Heart left ventricle (tissue), 16 donors: ENCODE data around the gene CHN2. TPM values are rescaled to one million over a fixed set of nuclear protein-coding genes. Genes with fewer than 3 reads are reported as not detected.

Experiments used
- ATAC-seq, 4 donors: fragments of 200-7000 bp; cut with Tn5 transposase; one replicate each; pipeline ENCODE4 v1.9.1; 2020 to 2022; ENCODE audit warnings: moderate library complexity in 4 of 4, mild to moderate bottlenecking in 3 of 4, moderate number of reproducible peaks in 1 of 4
- DNase-seq, 5 donors: peaks; one replicate each; pipeline ENCODE4 v3.0.0-alpha.2; 2020
- H3K27ac ChIP-seq, 12 donors: fragments of 200-600 bp; sonication (generic) in 4 of 12; one replicate each; pipeline versions ENCODE4 v1.5.0 to v1.8.0; 2016 to 2022; ENCODE audit warnings: mild to moderate bottlenecking in 2 of 12
- H3K27me3 ChIP-seq, 9 donors: fragments of 200-600 bp; sonication (generic) in 2 of 9; one replicate each; pipeline versions ENCODE4 v1.5.1 to v1.8.0; 2016 to 2022; ENCODE audit warnings: mild to moderate bottlenecking in 3 of 9
- H3K36me3 ChIP-seq, 9 donors: fragments of 200-600 bp; sonication (generic) in 2 of 9; one replicate each; pipeline versions ENCODE4 v1.5.0 to v1.8.0; 2018 to 2022; ENCODE audit warnings: mild to moderate bottlenecking in 2 of 9
- H3K4me1 ChIP-seq, 12 donors: fragments of 200-600 bp; sonication (generic) in 4 of 12; one replicate each; pipeline versions ENCODE4 v1.5.0 to v1.8.0; 2016 to 2022; ENCODE audit warnings: mild to moderate bottlenecking in 3 of 12
- H3K4me3 ChIP-seq, 12 donors: fragments of 200-600 bp; sonication (generic) in 4 of 12; one replicate each; pipeline versions ENCODE4 v1.5.0 to v1.8.0; 2017 to 2022; ENCODE audit warnings: mild to moderate bottlenecking in 9 of 12, moderate library complexity in 4 of 12
- H3K9me3 ChIP-seq, 12 donors: fragments of 200-600 bp; sonication (generic) in 4 of 12; one replicate each; pipeline versions ENCODE4 v1.5.0 to v1.8.0; 2016 to 2022; ENCODE audit warnings: mild to moderate bottlenecking in 1 of 12
- CTCF ChIP-seq, 12 donors: fragments of 200-600 bp; sonication (generic) in 4 of 12; IDR thresholded peaks; one replicate each; pipeline versions ENCODE4 v1.5.0 to v1.8.0; 2018 to 2022; ENCODE audit warnings: antibody characterized with exemption in 12 of 12, mild to moderate bottlenecking in 5 of 12
- POLR2A ChIP-seq, 2 donors: fragments of 450-650 bp; IDR thresholded peaks; one replicate each; pipeline ENCODE4 v1.6.1; 2017; ENCODE audit warnings: antibody characterized with exemption in 2 of 2, mild to moderate bottlenecking in 2 of 2, moderate library complexity in 2 of 2
- WGBS, 4 donors: extraction: QIAGEN DNeasy Blood & Tissue Kit in 2 of 4; methylation state at CpG; one replicate each; pipeline versions ENCODE4 v1.1.5 to v1.1.7; 2013 to 2018; 5-methylcytosine and 5-hydroxymethylcytosine counted together
- intact Hi-C, 10 donors: fragments of 100-400 bp; cut with DNase I; formaldehyde crosslinking; loops; one replicate each; pipeline versions ENCODE4 v1.11.1 to v1.14.2; 2022
- polyA plus RNA-seq, 2 donors: library from polyadenylated mRNA; stranded (reverse); fragments of 200-250 nt; gene quantifications; one replicate each; pipeline ENCODE4 v1.2.3, GENCODE V29; 2013
- total RNA-seq, 9 donors: library from RNA; depleted of rRNA in 2 of 9; stranded (reverse); fragments of >200 nt in 2 of 9; fragmentation: NEBNext Ultra II Directional in 3 of 9; extraction: Animal tissue kit (Norgen Biotek cat#: 25700) in 3 of 9; gene quantifications; one replicate each; pipeline versions ENCODE4 v1.1.0 to v1.2.4, GENCODE V29; 2016 to 2023
- donor health status: ischemic (EF 13 %, LVEDD 7.1; RV severe dilation, severe dysfunction).
- donor health status: healthy with polysubstance abuse.
- donor health status: DM: no; HTN: yes; CAD: no.
- donor health status: DM: no; HTN: no; CAD: no.
- donor health status: ischemic (EF 25% LVEDD 6.9; RV normal size, moderate dysfunction).
- donor health status: ischemic (EF 25% LVEDD 5.7; RV mildly dilated, moderate dysfunction).
- donor health status: healthy.
- donor health status: DM: yes; HTN: yes; CAD: no.
- donor health status: ischemic (EF 35%, LVEDD 5.7; RV mildly dilated, moderate dysfunction).
- donor health status: nonischemic (EF 11% LVEDD 7.7; RV severe dilation, severe dysfunction).
- donor health status: DM: yes; HTN: yes; CAD: no.
- donor health status: PGD.
- donor health status: ischemic (EF 29% LVEDD 5.4; RV normal size, mild dysfunction).
- donor health status: nonischemic (EF 23%, LVEDD 6.1; RV moderate dilation, normal function).

The CHN2 gene
- total and polyA plus RNA-seq, 11 donors: 11.2 to 54.4 (median 33.6) TPM

- H3K9me3 ChIP-seq: no peaks in the 10 kb centered on the region
- no peaks in the 10 kb centered on the region for H3K36me3 ChIP-seq
- WGBS, 4 donors: 20 to 53% (median 40%) methylated on average over 4 of the region's 4 CpGs
- intact Hi-C loops: loop anchor here in 6 of 10 donors (10.0 kb wide), 5 partner anchors 71 to 271 kb away; no protein-coding TSS in a partner anchor
- TF ChIP-seq CTCF (IDR thresholded peaks at IDR 0.05) (no peak), POLR2A (IDR thresholded peaks at IDR 0.05) (no peak)
- peaks cover 0 to 11% (median 0%) of the 10 kb centered on the region in 9 donors for H3K27me3 ChIP-seq
- H3K4me1 ChIP-seq: peaks cover 0 to 42% (median 10%) of the 10 kb centered on the region in 12 donors
- peak overlapping the region in 7 of 12 donors; percentile 24 to 87 (median 66) for H3K4me3 ChIP-seq
- DNase-seq (no peak), ATAC-seq (no peak)
- no peak overlapping the region for H3K27ac ChIP-seq
These were observed 1.6 kb downstream of the CHN2 start for GRCh38 chr7:29196191-29196590.

GRCh38 chr7:29196971-29197595, 2.5 kb downstream of the CHN2 start:
- peak overlapping the region in 1 of 12 donors; percentile 6 for H3K4me3 ChIP-seq
- intact Hi-C loops: loop anchor here in 6 of 10 donors (10.0 kb wide), 5 partner anchors 72 to 272 kb away; no protein-coding TSS in a partner anchor
- peaks cover 0 to 11% (median 0%) of the 10 kb centered on the region in 9 donors for H3K27me3 ChIP-seq
- H3K4me1 ChIP-seq: peaks cover 0 to 42% (median 10%) of the 10 kb centered on the region in 12 donors
- no peaks in the 10 kb centered on the region for H3K36me3 ChIP-seq
- 91 to 94% (median 91%) methylated on average over 3 of the region's 3 CpGs for WGBS, 4 donors
- H3K27ac ChIP-seq: no peak overlapping the region
- ATAC-seq: no peak
- no peaks in the 10 kb centered on the region for H3K9me3 ChIP-seq
- no peak for TF ChIP-seq CTCF (IDR thresholded peaks at IDR 0.05)
- no peak for TF ChIP-seq POLR2A (IDR thresholded peaks at IDR 0.05)
- no peak for DNase-seq

GRCh38 chr7:29197916-29198315, 3.3 kb downstream of the CHN2 start:
- no peaks in the 10 kb centered on the region for H3K36me3 ChIP-seq
- WGBS, 4 donors: 94 to 96% (median 95%) methylated on average over 3 of the region's 3 CpGs
- ATAC-seq (no peak), DNase-seq (no peak)
- peaks cover 0 to 11% (median 0%) of the 10 kb centered on the region in 9 donors for H3K27me3 ChIP-seq
- H3K4me1 ChIP-seq: peaks cover 0 to 43% (median 10%) of the 10 kb centered on the region in 12 donors
- TF ChIP-seq CTCF (IDR thresholded peaks at IDR 0.05) (no peak), POLR2A (IDR thresholded peaks at IDR 0.05) (no peak)
- no peak overlapping the region for H3K27ac ChIP-seq
- intact Hi-C loops: loop anchor here in 6 of 10 donors (10.0 kb wide), 5 partner anchors 73 to 273 kb away; no protein-coding TSS in a partner anchor
- no peaks in the 10 kb centered on the region for H3K9me3 ChIP-seq
- no peak overlapping the region for H3K4me3 ChIP-seq

- TF ChIP-seq CTCF (IDR thresholded peaks at IDR 0.05) (no peak), POLR2A (IDR thresholded peaks at IDR 0.05) (no peak)
- peaks cover 0 to 11% (median 0%) of the 10 kb centered on the region in 9 donors for H3K27me3 ChIP-seq
- H3K36me3 ChIP-seq: no peaks in the 10 kb centered on the region
- H3K27ac ChIP-seq: no peak overlapping the region
- ATAC-seq (no peak), DNase-seq (no peak)
- no peak overlapping the region for H3K4me3 ChIP-seq
- H3K4me1 ChIP-seq: peaks cover 0 to 42% (median 9%) of the 10 kb centered on the region in 12 donors
- H3K9me3 ChIP-seq: no peaks in the 10 kb centered on the region
- WGBS, 4 donors: 84 to 92% (median 88%) methylated on average over 3 of the region's 3 CpGs
- intact Hi-C loops: loop anchor here in 6 of 10 donors (10.0 kb wide), 5 partner anchors 75 to 275 kb away; no protein-coding TSS in a partner anchor
These were observed 5.2 kb downstream of the CHN2 start for GRCh38 chr7:29199776-29200175.
